MM.1S (cell line): ENCODE results near the gene ZBTB32.

ENCODE experiments used
- DNase-seq: peaks from one replicate; pipeline ENCODE4 v3.0.0-alpha.2; 2015
- H2AFZ ChIP-seq: fragments of 300-600 bp; sonication (generic); 2 replicates; pipeline ENCODE4 v1.6.0; 2016; ENCODE audit warnings: antibody characterized with exemption, low read length
- H3F3A ChIP-seq: fragments of 300-600 bp; sonication (generic); 2 replicates; pipeline ENCODE4 v1.6.1; 2016; ENCODE audit warnings: mild to moderate bottlenecking, antibody characterized with exemption, low read length, moderate library complexity, mixed read lengths; ENCODE audit not compliant: insufficient read depth
- H3K27ac ChIP-seq: fragments of 300-600 bp; sonication (generic); 2 replicates; pipeline ENCODE4 v1.5.1; 2016; ENCODE audit warnings: mild to moderate bottlenecking, low read length
- H3K27me3 ChIP-seq: fragments of 300-600 bp; sonication (generic); replicated peaks from 2 replicates; pipeline ENCODE4 v1.6.0; 2016; ENCODE audit warnings: low read length; ENCODE audit not compliant: insufficient read depth
- H3K36me3 ChIP-seq: fragments of 300-600 bp; sonication (generic); replicated peaks from 2 replicates; pipeline ENCODE4 v1.6.1; 2016; ENCODE audit warnings: mild to moderate bottlenecking, low read length, mixed read lengths; ENCODE audit not compliant: insufficient read depth
- H3K4me1 ChIP-seq: fragments of 300-600 bp; sonication (generic); 2 replicates; pipeline ENCODE4 v1.6.1; 2016; ENCODE audit warnings: low read length, mixed read lengths
- H3K4me2 ChIP-seq: fragments of 300-600 bp; sonication (generic); 2 replicates; pipeline ENCODE4 v1.6.0; 2016; ENCODE audit warnings: low read depth, low read length
- H3K4me3 ChIP-seq: fragments of 300-600 bp; sonication (generic); 2 replicates; pipeline ENCODE4 v1.5.1; 2016; ENCODE audit warnings: low read length, mixed read lengths
- H3K79me2 ChIP-seq: fragments of 300-600 bp; sonication (generic); 2 replicates; pipeline ENCODE4 v1.6.1; 2016; ENCODE audit warnings: mixed run types, low read length, mixed read lengths
- H3K9ac ChIP-seq: fragments of 300-600 bp; sonication (generic); 2 replicates; pipeline ENCODE4 v1.6.1; 2016; ENCODE audit warnings: low read length, mixed read lengths
- H3K9me2 ChIP-seq: fragments of 300-600 bp; sonication (generic); replicated peaks from 2 replicates; pipeline ENCODE4 v1.6.1; 2016; ENCODE audit warnings: mild to moderate bottlenecking, low read length, mixed read lengths; ENCODE audit not compliant: insufficient read depth
- H3K9me3 ChIP-seq: fragments of 300-600 bp; sonication (generic); replicated peaks from 2 replicates; pipeline ENCODE4 v1.6.1; 2016; ENCODE audit warnings: mild to moderate bottlenecking, low read length, mixed read lengths; ENCODE audit not compliant: insufficient read depth
- H4K20me1 ChIP-seq: fragments of 300-600 bp; sonication (generic); 2 replicates; pipeline ENCODE4 v1.6.1; 2016; ENCODE audit warnings: mild to moderate bottlenecking, low read length, moderate library complexity, mixed read lengths; ENCODE audit not compliant: insufficient read depth
- EZH2 ChIP-seq: fragments of 300-600 bp; sonication (generic); optimal IDR thresholded peaks from 2 replicates; pipeline ENCODE3; 2017; ENCODE audit warnings: low read depth, mild to moderate bottlenecking, antibody characterized with exemption, low read length, mixed read lengths
- EZH2phosphoT487 ChIP-seq: fragments of 300-600 bp; sonication (generic); IDR thresholded peaks from 2 replicates; pipeline ENCODE4 v1.6.1; 2018; ENCODE audit warnings: antibody characterized with exemption, low read length
- TF ChIP-seq, protein P1 (sequence below): fragments of 300-600 bp; sonication (generic); IDR thresholded peaks from 2 replicates; pipeline ENCODE4 v1.5.1; 2016; ENCODE audit warnings: antibody characterized with exemption, low read length, mixed read lengths

ZBTB32 gene

DNA sequence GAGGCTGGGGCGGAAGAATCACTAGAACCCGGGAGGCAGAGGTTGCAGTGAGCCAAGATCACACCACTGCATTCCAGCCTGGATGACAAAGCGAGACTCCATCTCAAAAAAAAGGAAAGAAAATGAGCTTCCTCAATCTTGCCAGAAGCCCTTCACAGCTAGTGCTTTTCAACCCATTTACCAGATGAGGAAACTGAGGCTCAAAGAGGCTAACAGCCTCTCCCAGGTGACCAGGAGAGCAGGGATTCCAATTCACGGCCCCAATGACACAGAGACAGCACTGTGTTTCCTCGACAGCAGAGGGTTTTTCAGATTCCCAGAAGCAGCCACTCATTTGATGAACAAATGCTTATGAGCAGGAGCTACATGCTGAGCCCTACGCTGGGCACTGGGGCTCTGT is 34.8 kb upstream of the ZBTB32 start:
- no peaks in the 10 kb centered on the region for H3F3A ChIP-seq
- H3K9ac ChIP-seq: no peak overlapping the region
- H3K4me3 ChIP-seq: no peak overlapping the region
- H2AFZ ChIP-seq: no peak overlapping the region
- no peaks in the 10 kb centered on the region for H3K9me3 ChIP-seq
- no peak overlapping the region for H3K27ac ChIP-seq
- H3K79me2 ChIP-seq: no peaks in the 10 kb centered on the region
- H3K9me2 ChIP-seq: no peaks in the 10 kb centered on the region
- TF ChIP-seq, protein P1, sequence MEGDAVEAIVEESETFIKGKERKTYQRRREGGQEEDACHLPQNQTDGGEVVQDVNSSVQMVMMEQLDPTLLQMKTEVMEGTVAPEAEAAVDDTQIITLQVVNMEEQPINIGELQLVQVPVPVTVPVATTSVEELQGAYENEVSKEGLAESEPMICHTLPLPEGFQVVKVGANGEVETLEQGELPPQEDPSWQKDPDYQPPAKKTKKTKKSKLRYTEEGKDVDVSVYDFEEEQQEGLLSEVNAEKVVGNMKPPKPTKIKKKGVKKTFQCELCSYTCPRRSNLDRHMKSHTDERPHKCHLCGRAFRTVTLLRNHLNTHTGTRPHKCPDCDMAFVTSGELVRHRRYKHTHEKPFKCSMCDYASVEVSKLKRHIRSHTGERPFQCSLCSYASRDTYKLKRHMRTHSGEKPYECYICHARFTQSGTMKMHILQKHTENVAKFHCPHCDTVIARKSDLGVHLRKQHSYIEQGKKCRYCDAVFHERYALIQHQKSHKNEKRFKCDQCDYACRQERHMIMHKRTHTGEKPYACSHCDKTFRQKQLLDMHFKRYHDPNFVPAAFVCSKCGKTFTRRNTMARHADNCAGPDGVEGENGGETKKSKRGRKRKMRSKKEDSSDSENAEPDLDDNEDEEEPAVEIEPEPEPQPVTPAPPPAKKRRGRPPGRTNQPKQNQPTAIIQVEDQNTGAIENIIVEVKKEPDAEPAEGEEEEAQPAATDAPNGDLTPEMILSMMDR: no peak
- TF ChIP-seq EZH2 (no peak), EZH2phosphoT487 (no peak)
- DNase-seq: no peak
- H3K4me2 ChIP-seq: no peak overlapping the region
- no peaks in the 10 kb centered on the region for H4K20me1 ChIP-seq
- no peaks in the 10 kb centered on the region for H3K4me1 ChIP-seq
- H3K27me3 ChIP-seq: peaks cover 47% of the 10 kb centered on the region
- H3K36me3 ChIP-seq: no peaks in the 10 kb centered on the region

DNA sequence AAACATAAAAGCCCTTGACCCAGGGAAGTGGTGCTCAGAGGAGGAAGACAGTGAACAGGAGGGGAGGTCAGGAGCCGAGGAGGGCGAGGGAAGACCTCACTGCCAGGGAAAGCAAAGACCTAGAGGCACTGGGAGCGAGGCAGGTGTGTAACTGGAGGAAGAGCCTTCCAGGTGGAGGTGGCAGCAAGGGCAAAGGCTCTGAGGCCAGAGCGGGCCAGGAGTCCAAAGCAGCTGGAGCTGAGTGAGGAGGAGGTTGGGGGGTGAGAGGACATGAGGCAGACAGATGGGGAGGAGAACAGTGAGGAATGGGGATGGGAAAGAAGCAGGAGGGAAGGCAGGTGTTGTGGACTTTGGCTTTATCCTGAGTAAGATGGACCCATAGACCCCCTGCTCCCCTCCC is 34.4 kb upstream of the ZBTB32 start:
- Histone ChIP-seq H2AFZ (no peak overlapping the region), H3K4me1 (no peaks in the 10 kb centered on the region), H3K36me3 (no peaks in the 10 kb centered on the region), H3K27me3 (peaks cover 51% of the 10 kb centered on the region), H3F3A (no peaks in the 10 kb centered on the region), H3K9ac (no peak overlapping the region), H3K79me2 (no peaks in the 10 kb centered on the region), H3K9me3 (no peaks in the 10 kb centered on the region), H3K9me2 (no peaks in the 10 kb centered on the region), H3K4me3 (no peak overlapping the region), H4K20me1 (no peaks in the 10 kb centered on the region), H3K27ac (no peak overlapping the region), H3K4me2 (no peak overlapping the region)
- no peak for DNase-seq
- no peak for TF ChIP-seq EZH2phosphoT487

DNA sequence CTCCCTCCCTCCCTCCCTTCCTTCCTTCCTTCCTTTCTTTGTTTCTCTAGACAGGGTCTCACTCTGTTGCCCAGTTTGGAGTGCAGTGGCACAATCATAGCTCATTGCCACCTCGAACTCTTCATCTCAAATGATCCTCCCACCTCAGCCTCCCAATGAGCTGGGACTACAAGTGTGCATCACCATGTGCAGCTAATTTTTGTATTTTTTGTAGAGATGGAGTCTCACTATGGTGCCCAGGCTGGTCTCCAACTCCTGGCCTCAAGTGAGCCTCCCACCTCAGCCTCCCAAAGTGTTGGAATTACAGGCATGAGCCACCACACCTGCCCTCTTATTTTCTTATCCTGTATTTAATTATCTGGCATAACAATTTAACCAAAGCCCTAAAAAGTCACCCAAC is 33.7 kb upstream of the ZBTB32 start:
- Histone ChIP-seq H2AFZ (no peak overlapping the region), H3K4me3 (no peak overlapping the region), H4K20me1 (no peaks in the 10 kb centered on the region), H3K27me3 (peaks cover 59% of the 10 kb centered on the region), H3K4me1 (no peaks in the 10 kb centered on the region), H3K4me2 (no peak overlapping the region), H3K9ac (no peak overlapping the region), H3F3A (no peaks in the 10 kb centered on the region), H3K27ac (no peak overlapping the region), H3K9me3 (no peaks in the 10 kb centered on the region), H3K9me2 (no peaks in the 10 kb centered on the region), H3K79me2 (no peaks in the 10 kb centered on the region), H3K36me3 (no peaks in the 10 kb centered on the region)
- TF ChIP-seq, protein P1: no peak
- TF ChIP-seq EZH2phosphoT487 (no peak), EZH2 (no peak)
- DNase-seq: no peak

DNA sequence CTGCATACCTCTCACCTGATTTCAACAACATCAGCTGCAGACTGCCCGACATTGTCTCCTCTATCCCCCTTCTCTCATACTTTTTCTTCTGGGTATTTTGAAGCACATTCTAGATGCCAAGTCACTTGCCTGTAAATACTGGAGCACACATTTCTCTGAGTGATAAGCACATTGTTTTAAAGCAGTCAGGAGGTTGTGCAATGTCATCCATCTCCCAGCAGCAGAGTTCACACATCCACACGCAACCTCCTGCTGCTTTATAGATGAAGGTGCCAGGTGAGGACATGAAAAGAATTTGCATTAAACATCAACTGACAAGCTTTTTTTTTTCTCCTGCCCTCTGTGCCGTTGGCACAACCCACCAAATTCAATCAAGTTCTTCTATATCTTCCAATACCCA is 32.5 kb upstream of the ZBTB32 start:
- no peak overlapping the region for H3K4me2 ChIP-seq
- no peak for DNase-seq
- H3K9me3 ChIP-seq: no peaks in the 10 kb centered on the region

More for the DNA sequence above, 32.5 kb upstream of the ZBTB32 start:
- TF ChIP-seq EZH2phosphoT487 (no peak), EZH2 (no peak)
- TF ChIP-seq, protein P1: no peak
- no peak overlapping the region for H2AFZ ChIP-seq
- H3K27ac ChIP-seq: no peak overlapping the region
- no peaks in the 10 kb centered on the region for H3K4me1 ChIP-seq
- H3K9ac ChIP-seq: no peak overlapping the region
- H3K4me3 ChIP-seq: no peak overlapping the region
- H3K9me2 ChIP-seq: no peaks in the 10 kb centered on the region
- H3K27me3 ChIP-seq: peaks cover 70% of the 10 kb centered on the region
- H3F3A ChIP-seq: no peaks in the 10 kb centered on the region
- no peaks in the 10 kb centered on the region for H4K20me1 ChIP-seq
- H3K79me2 ChIP-seq: no peaks in the 10 kb centered on the region
- no peaks in the 10 kb centered on the region for H3K36me3 ChIP-seq
